Stimulated activated memory B cell treated with anti-CD40 and anti-IgM and Interleukin-4, amounts not matched to agents 10 μg/mL and 1 μg/mL and 100 μg/mL, for 72 hours (primary cell): Measurements from ENCODE around the gene IL16.

ENCODE experiments used
- ATAC-seq: fragments of 150-1000 bp; cut with Tn5 transposase; 2 replicates; pipeline ENCODE4 v1.10.0; 2021
- H3K27ac Mint-ChIP-seq: one replicate; pipeline ENCODE4 v1.8.0; 2022; ENCODE audit warnings: mild to moderate bottlenecking, mixed read lengths
- H3K27me3 Mint-ChIP-seq: one replicate; pipeline ENCODE4 v1.8.0; 2022; ENCODE audit warnings: mixed read lengths
- H3K36me3 Mint-ChIP-seq: one replicate; pipeline ENCODE4 v1.8.0; 2022; ENCODE audit warnings: mixed read lengths
- H3K4me1 Mint-ChIP-seq: one replicate; pipeline ENCODE4 v1.8.0; 2022; ENCODE audit warnings: mixed read lengths
- H3K4me3 Mint-ChIP-seq: one replicate; pipeline ENCODE4 v1.8.0; 2022; ENCODE audit warnings: mild to moderate bottlenecking, moderate library complexity, mixed read lengths
- H3K9me3 Mint-ChIP-seq: one replicate; pipeline ENCODE4 v1.8.0; 2022; ENCODE audit warnings: mixed read lengths

The IL16 gene

GRCh38 chr15:81294516-81294880 is 97.8 kb downstream of the IL16 start:
- peaks cover 2% of the 10 kb centered on the region for H3K9me3 Mint-ChIP-seq
- H3K36me3 Mint-ChIP-seq, result peaks cover 50% of the 10 kb centered on the region
- H3K27ac Mint-ChIP-seq, result peak overlapping the region; percentile 88
- peaks cover 86% of the 10 kb centered on the region for H3K4me1 Mint-ChIP-seq
- ATAC-seq, result no peak
- peak overlapping the region; percentile 97 for H3K4me3 Mint-ChIP-seq
- no peaks in the 10 kb centered on the region for H3K27me3 Mint-ChIP-seq

- ATAC-seq, result no peak
- no peaks in the 10 kb centered on the region for H3K27me3 Mint-ChIP-seq
- peaks cover 88% of the 10 kb centered on the region for H3K4me1 Mint-ChIP-seq
- peak overlapping the region; percentile 88 for H3K27ac Mint-ChIP-seq
- H3K9me3 Mint-ChIP-seq, result no peaks in the 10 kb centered on the region
- H3K4me3 Mint-ChIP-seq, result peak overlapping the region; percentile 97
- peaks cover 61% of the 10 kb centered on the region for H3K36me3 Mint-ChIP-seq
Measured at GRCh38 chr15:81295486-81296121, 98.9 kb downstream of the IL16 start.

DNA sequence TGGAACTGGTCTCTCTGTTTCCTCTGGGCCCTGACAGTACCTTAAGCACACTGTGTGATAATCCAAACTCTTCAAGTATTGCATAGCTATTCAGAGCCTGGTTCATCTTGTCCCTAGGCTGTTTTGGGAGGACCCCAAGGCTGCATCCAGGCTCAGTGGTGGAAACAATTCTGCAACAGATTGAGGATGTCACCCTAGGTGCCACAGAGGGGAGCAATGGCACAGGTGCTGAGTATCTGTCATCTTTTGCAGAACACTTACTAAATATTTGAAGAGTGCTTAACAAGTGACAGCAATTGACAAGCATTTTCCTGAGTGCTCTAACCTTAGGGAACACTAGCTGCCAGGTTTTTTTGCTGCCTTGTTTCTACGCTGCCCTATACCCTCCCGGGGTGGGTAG is 99.5 kb downstream of the IL16 start:
- Mint-ChIP-seq H3K27me3 (no peaks in the 10 kb centered on the region), H3K9me3 (no peaks in the 10 kb centered on the region), H3K4me1 (peaks cover 91% of the 10 kb centered on the region), H3K36me3 (peaks cover 67% of the 10 kb centered on the region), H3K27ac (peak overlapping the region; percentile 88), H3K4me3 (peak overlapping the region; percentile 97)
- no peak for ATAC-seq

- Mint-ChIP-seq H3K27ac (peak overlapping the region; percentile 88), H3K4me1 (peaks cover 91% of the 10 kb centered on the region), H3K9me3 (no peaks in the 10 kb centered on the region), H3K27me3 (no peaks in the 10 kb centered on the region), H3K4me3 (peak overlapping the region; percentile 97), H3K36me3 (peaks cover 70% of the 10 kb centered on the region)
- ATAC-seq, result peak; percentile 61
Measured at GRCh38 chr15:81296673-81297072, 100.0 kb downstream of the IL16 start.

DNA sequence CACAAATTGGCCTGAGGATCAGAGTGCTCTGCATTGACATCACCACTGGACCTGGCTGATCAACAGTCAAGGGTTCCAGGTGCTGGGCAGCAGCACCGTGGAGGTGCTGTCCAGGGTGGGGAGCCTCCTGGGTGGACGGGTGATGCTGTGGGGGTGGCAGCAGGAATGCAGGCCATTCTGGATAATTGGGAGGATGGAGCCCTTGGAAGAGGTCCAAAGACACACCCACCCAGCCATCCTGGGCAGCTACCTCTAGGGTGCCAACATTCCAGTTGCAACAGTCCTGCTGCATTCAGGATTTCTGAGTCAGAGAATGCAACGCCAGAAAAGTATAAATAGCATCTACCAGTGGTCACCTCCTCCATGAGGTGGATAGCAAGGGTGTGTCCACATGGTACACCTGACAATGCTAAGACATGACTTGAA is 100.5 kb downstream of the IL16 start:
- H3K27ac Mint-ChIP-seq, result peak overlapping the region; percentile 88
- H3K27me3 Mint-ChIP-seq, result no peaks in the 10 kb centered on the region
- H3K4me1 Mint-ChIP-seq, result peaks cover 91% of the 10 kb centered on the region
- no peaks in the 10 kb centered on the region for H3K9me3 Mint-ChIP-seq
- H3K36me3 Mint-ChIP-seq, result peaks cover 75% of the 10 kb centered on the region
- ATAC-seq, result no peak
- peak overlapping the region; percentile 97 for H3K4me3 Mint-ChIP-seq

- Mint-ChIP-seq H3K4me3 (peak overlapping the region; percentile 97), H3K4me1 (peaks cover 93% of the 10 kb centered on the region), H3K36me3 (peaks cover 78% of the 10 kb centered on the region), H3K27me3 (no peaks in the 10 kb centered on the region), H3K9me3 (no peaks in the 10 kb centered on the region), H3K27ac (peak overlapping the region; percentile 88)
- no peak for ATAC-seq
Measured at GRCh38 chr15:81297603-81298575, 101.2 kb downstream of the IL16 start.

DNA sequence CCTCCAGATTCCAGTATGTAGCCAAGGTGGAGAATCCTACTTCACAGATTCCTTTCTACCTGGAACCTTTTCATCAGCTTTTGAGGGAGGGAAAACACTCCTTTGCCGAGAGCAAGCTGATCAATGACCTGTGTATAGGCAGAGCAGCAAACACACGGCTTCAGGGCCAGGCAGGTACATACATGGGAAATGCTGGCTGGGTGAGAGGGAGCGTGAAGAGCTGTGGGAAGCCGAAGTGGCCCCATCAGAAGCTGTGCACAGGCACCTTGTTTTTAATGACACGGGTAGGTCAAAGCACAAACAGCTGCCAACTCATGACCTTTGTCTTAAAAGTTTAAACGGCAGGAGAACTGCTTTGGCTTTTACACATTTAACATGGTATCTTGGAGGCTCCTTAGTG is 101.9 kb downstream of the IL16 start:
- Mint-ChIP-seq H3K9me3 (no peaks in the 10 kb centered on the region), H3K27ac (peak overlapping the region; percentile 88), H3K4me1 (peaks cover 100% of the 10 kb centered on the region), H3K4me3 (peak overlapping the region; percentile 97), H3K36me3 (peaks cover 85% of the 10 kb centered on the region), H3K27me3 (no peaks in the 10 kb centered on the region)
- no peak for ATAC-seq

DNA sequence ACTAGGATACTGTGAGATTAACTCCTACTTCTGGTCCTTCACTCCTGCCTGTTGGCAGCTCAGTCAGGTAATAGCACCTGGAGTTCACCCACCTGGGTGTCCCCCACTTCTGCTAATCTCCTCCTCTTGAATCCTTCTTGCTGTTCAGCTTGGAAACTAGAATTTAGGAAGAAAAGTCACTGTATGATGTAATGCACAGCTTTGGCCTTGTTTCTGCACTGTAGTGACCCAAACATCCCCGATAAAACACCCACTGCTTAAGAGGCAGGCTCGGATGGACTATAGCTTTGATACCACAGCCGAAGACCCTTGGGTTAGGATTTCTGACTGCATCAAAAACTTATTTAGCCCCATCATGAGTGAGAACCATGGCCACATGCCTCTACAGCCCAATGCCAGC is 102.5 kb downstream of the IL16 start:
- H3K27ac Mint-ChIP-seq, result peak overlapping the region; percentile 88
- peaks cover 100% of the 10 kb centered on the region for H3K4me1 Mint-ChIP-seq
- peak overlapping the region; percentile 97 for H3K4me3 Mint-ChIP-seq
- ATAC-seq, result no peak
- no peaks in the 10 kb centered on the region for H3K9me3 Mint-ChIP-seq
- H3K27me3 Mint-ChIP-seq, result no peaks in the 10 kb centered on the region
- H3K36me3 Mint-ChIP-seq, result peaks cover 90% of the 10 kb centered on the region

DNA sequence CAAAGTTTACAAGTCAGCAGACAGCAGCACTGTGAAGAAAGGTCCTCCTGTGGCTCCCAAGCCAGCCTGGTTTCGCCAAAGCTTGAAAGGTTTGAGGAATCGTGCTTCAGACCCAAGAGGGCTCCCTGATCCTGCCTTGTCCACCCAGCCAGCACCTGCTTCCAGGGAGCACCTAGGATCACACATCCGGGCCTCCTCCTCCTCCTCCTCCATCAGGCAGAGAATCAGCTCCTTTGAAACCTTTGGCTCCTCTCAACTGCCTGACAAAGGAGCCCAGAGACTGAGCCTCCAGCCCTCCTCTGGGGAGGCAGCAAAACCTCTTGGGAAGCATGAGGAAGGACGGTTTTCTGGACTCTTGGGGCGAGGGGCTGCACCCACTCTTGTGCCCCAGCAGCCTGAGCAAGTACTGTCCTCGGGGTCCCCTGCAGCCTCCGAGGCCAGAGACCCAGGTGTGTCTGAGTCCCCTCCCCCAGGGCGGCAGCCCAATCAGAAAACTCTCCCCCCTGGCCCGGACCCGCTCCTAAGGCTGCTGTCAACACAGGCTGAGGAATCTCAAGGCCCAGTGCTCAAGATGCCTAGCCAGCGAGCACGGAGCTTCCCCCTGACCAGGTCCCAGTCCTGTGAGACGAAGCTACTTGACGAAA is 103.1 kb downstream of the IL16 start:
- Mint-ChIP-seq H3K27ac (peak overlapping the region; percentile 88), H3K36me3 (peaks cover 94% of the 10 kb centered on the region), H3K9me3 (no peaks in the 10 kb centered on the region), H3K4me1 (peaks cover 100% of the 10 kb centered on the region), H3K4me3 (peak overlapping the region; percentile 97), H3K27me3 (no peaks in the 10 kb centered on the region)
- no peak for ATAC-seq

- Mint-ChIP-seq H3K9me3 (no peaks in the 10 kb centered on the region), H3K4me3 (peak overlapping the region; percentile 97), H3K36me3 (peaks cover 93% of the 10 kb centered on the region), H3K27ac (peak overlapping the region; percentile 88), H3K27me3 (no peaks in the 10 kb centered on the region), H3K4me1 (peaks cover 94% of the 10 kb centered on the region)
- ATAC-seq, result no peak
Measured at GRCh38 chr15:81301385-81301784, 104.7 kb downstream of the IL16 start.

- Mint-ChIP-seq H3K4me3 (peak overlapping the region; percentile 97), H3K4me1 (peaks cover 94% of the 10 kb centered on the region), H3K36me3 (peaks cover 95% of the 10 kb centered on the region), H3K9me3 (no peaks in the 10 kb centered on the region), H3K27ac (peak overlapping the region; percentile 88), H3K27me3 (no peaks in the 10 kb centered on the region)
- ATAC-seq, result peak; percentile 94
Measured at GRCh38 chr15:81301815-81302399, 105.2 kb downstream of the IL16 start.

- Mint-ChIP-seq H3K4me3 (peak overlapping the region; percentile 97), H3K36me3 (peaks cover 94% of the 10 kb centered on the region), H3K27ac (peak overlapping the region; percentile 88), H3K4me1 (peaks cover 94% of the 10 kb centered on the region), H3K9me3 (no peaks in the 10 kb centered on the region), H3K27me3 (no peaks in the 10 kb centered on the region)
- peak; percentile 78 for ATAC-seq
Measured at GRCh38 chr15:81302701-81303109, 106.0 kb downstream of the IL16 start.

GRCh38 chr15:81303244-81304225 is 106.9 kb downstream of the IL16 start:
- Mint-ChIP-seq H3K27me3 (no peaks in the 10 kb centered on the region), H3K27ac (peak overlapping the region; percentile 88), H3K9me3 (no peaks in the 10 kb centered on the region), H3K4me3 (peak overlapping the region; percentile 97), H3K36me3 (peaks cover 92% of the 10 kb centered on the region), H3K4me1 (peaks cover 89% of the 10 kb centered on the region)
- no peak for ATAC-seq

GRCh38 chr15:81304226-81304625 is 107.5 kb downstream of the IL16 start:
- Mint-ChIP-seq H3K4me3 (peak overlapping the region; percentile 97), H3K9me3 (no peaks in the 10 kb centered on the region), H3K27me3 (no peaks in the 10 kb centered on the region), H3K36me3 (peaks cover 92% of the 10 kb centered on the region), H3K27ac (peak overlapping the region; percentile 88), H3K4me1 (peaks cover 84% of the 10 kb centered on the region)
- no peak for ATAC-seq
